Measurements from ENCODE around the gene SNAP25.
A peak's percentile ranks its signal among the peaks of the same experiment; 100 is the strongest.

Gene SNAP25

GRCh38 chr20:10313215-10313614 lies 94.6 kb downstream of the SNAP25 start:
- ATAC-seq (ENCODE audit: low read depth) (no peak), DNase-seq (ENCODE audit: low spot score) (no peak)
- no peaks in the 10 kb centered on the region for H3K27me3 ChIP-seq (ENCODE audit: insufficient read depth, poor library complexity, severe bottlenecking)
- no peak for TF ChIP-seq CTCF (IDR thresholded peaks at IDR 0.05; ENCODE audit: poor library complexity, severe bottlenecking)
- no peak overlapping the region for H3K4me3 ChIP-seq (ENCODE audit: severe bottlenecking)
- no peaks in the 10 kb centered on the region for H3K9me3 ChIP-seq (ENCODE audit: severe bottlenecking)
- no peak overlapping the region for H3K27ac ChIP-seq (ENCODE audit: poor library complexity, severe bottlenecking)
- no peaks in the 10 kb centered on the region for H3K36me3 ChIP-seq (ENCODE audit: low read depth)
- H3K4me1 ChIP-seq (ENCODE audit: insufficient read depth, poor library complexity, severe bottlenecking), result peaks cover 11% of the 10 kb centered on the region

DNA sequence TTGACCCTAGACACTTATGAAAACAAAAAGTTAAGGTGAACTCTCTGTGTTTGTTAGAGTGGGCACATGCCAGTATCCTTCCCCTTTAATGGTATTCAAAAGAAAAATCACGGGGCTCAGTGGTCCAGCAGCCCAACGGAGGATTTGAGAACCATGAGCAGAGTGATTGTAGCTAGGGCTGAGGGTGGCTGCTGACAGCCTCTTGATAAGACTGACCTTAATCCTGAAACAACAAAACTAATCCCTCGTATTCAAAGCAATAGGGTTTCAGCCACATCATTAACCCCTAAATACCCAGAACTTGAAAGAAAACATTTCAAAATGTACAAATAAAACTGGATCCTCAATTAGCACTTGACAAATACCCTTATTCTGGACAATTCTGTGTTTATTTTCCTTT lies 95.1 kb downstream of the SNAP25 start:
- H3K9me3 ChIP-seq (ENCODE audit: severe bottlenecking), result no peaks in the 10 kb centered on the region
- no peaks in the 10 kb centered on the region for H3K36me3 ChIP-seq (ENCODE audit: low read depth)
- no peaks in the 10 kb centered on the region for H3K27me3 ChIP-seq (ENCODE audit: insufficient read depth, poor library complexity, severe bottlenecking)
- H3K4me3 ChIP-seq (ENCODE audit: severe bottlenecking), result no peak overlapping the region
- TF ChIP-seq CTCF (IDR thresholded peaks at IDR 0.05; ENCODE audit: poor library complexity, severe bottlenecking), result no peak
- H3K4me1 ChIP-seq (ENCODE audit: insufficient read depth, poor library complexity, severe bottlenecking), result peaks cover 11% of the 10 kb centered on the region
- ATAC-seq (ENCODE audit: low read depth) (no peak), DNase-seq (ENCODE audit: low spot score) (no peak)
- no peak overlapping the region for H3K27ac ChIP-seq (ENCODE audit: poor library complexity, severe bottlenecking)

DNA sequence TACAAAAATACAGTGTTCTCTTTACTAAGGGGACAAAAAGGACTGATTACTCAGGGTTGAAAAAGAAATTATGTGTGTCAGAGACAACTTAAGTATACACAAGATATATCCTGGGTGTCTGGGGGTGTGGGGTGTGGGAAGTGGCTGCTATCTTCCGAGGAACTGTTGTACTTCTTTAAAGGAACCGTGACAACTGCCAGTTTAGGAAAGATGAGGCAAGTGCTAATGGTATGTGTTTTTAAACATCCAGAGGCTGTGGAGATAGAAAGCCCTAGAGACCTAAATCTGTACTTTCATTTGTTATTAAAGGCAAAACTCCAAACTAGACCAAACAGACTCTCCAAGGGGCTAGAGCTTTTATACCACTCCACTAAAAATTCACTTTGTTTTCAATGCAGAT lies 95.6 kb downstream of the SNAP25 start:
- Histone ChIP-seq H3K27me3 (ENCODE audit: insufficient read depth, poor library complexity, severe bottlenecking) (no peaks in the 10 kb centered on the region), H3K27ac (ENCODE audit: poor library complexity, severe bottlenecking) (no peak overlapping the region), H3K4me3 (ENCODE audit: severe bottlenecking) (no peak overlapping the region), H3K4me1 (ENCODE audit: insufficient read depth, poor library complexity, severe bottlenecking) (peaks cover 6% of the 10 kb centered on the region), H3K36me3 (ENCODE audit: low read depth) (no peaks in the 10 kb centered on the region), H3K9me3 (ENCODE audit: severe bottlenecking) (no peaks in the 10 kb centered on the region)
- no peak for ATAC-seq (ENCODE audit: low read depth)
- no peak for DNase-seq (ENCODE audit: low spot score)
- TF ChIP-seq CTCF (IDR thresholded peaks at IDR 0.05; ENCODE audit: poor library complexity, severe bottlenecking), result no peak

DNA sequence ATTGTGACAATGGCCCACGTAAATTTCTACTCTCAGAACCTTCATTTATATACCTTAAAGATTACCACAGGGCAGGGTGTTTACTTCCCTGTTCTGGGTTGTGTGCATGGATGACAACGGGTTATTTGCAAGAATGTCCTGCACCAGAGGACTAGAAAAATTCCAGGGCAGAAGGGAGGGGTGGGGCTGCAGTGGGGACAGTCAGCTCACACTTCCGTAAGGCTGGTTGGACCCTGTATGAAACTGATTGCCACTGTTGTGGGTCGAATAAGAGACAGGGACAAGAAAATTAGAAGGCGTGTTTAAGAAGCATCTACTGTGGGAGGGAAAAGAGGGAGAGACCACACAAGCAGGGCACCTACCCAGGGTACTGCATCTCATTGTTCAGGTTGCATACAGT lies 96.5 kb downstream of the SNAP25 start:
- H3K36me3 ChIP-seq (ENCODE audit: low read depth), result no peaks in the 10 kb centered on the region
- H3K27me3 ChIP-seq (ENCODE audit: insufficient read depth, poor library complexity, severe bottlenecking), result no peaks in the 10 kb centered on the region
- H3K4me3 ChIP-seq (ENCODE audit: severe bottlenecking), result no peak overlapping the region
- no peak overlapping the region for H3K27ac ChIP-seq (ENCODE audit: poor library complexity, severe bottlenecking)
- ATAC-seq (ENCODE audit: low read depth) (no peak), DNase-seq (ENCODE audit: low spot score) (no peak)
- no peaks in the 10 kb centered on the region for H3K4me1 ChIP-seq (ENCODE audit: insufficient read depth, poor library complexity, severe bottlenecking)
- no peaks in the 10 kb centered on the region for H3K9me3 ChIP-seq (ENCODE audit: severe bottlenecking)
- TF ChIP-seq CTCF (IDR thresholded peaks at IDR 0.05; ENCODE audit: poor library complexity, severe bottlenecking), result no peak

GRCh38 chr20:10316582-10316981 lies 98.0 kb downstream of the SNAP25 start:
- peak; percentile 39 for TF ChIP-seq CTCF (IDR thresholded peaks at IDR 0.05; ENCODE audit: poor library complexity, severe bottlenecking)
- no peak for DNase-seq (ENCODE audit: low spot score)

More at GRCh38 chr20:10316582-10316981, 98.0 kb downstream of the SNAP25 start:
- ATAC-seq (ENCODE audit: low read depth), result no peak
- H3K36me3 ChIP-seq (ENCODE audit: low read depth), result no peaks in the 10 kb centered on the region
- H3K4me1 ChIP-seq (ENCODE audit: insufficient read depth, poor library complexity, severe bottlenecking), result no peaks in the 10 kb centered on the region
- no peaks in the 10 kb centered on the region for H3K9me3 ChIP-seq (ENCODE audit: severe bottlenecking)
- no peak overlapping the region for H3K4me3 ChIP-seq (ENCODE audit: severe bottlenecking)
- H3K27me3 ChIP-seq (ENCODE audit: insufficient read depth, poor library complexity, severe bottlenecking), result no peaks in the 10 kb centered on the region
- H3K27ac ChIP-seq (ENCODE audit: poor library complexity, severe bottlenecking), result no peak overlapping the region
